ENCODE results near the gene TRIP13. TPM values are rescaled to one million over a fixed set of nuclear protein-coding genes. Genes with fewer than 3 reads are reported as not detected.
"Not testable (repeated sequence)": the region's sequence is repeated elsewhere in the genome, so short reads cannot be mapped to it uniquely, and the experiment has no call there.

TRIP13 gene
- total RNA-seq, 1 experiment from 2014 or later, result 60.2 TPM

- in situ Hi-C loops (cut with HindIII; ENCODE audit: low pct_unique_long_range_greater_than_20kb, low sequenced_read_pairs); DNase-seq (ENCODE audit: low read depth): not testable (repeated sequence)
Observed at GRCh38 chr5:853416-854090, 39.1 kb upstream of the TRIP13 start.

GRCh38 chr5:854217-854616 is 38.5 kb upstream of the TRIP13 start:
- no peak for DNase-seq (ENCODE audit: low read depth)
- in situ Hi-C loops (cut with HindIII; ENCODE audit: low pct_unique_long_range_greater_than_20kb, low sequenced_read_pairs), result no loop called here

- DNase-seq (ENCODE audit: low read depth), result no peak
- in situ Hi-C loops (cut with HindIII; ENCODE audit: low pct_unique_long_range_greater_than_20kb, low sequenced_read_pairs), result no loop called here
Observed at GRCh38 chr5:854966-855743, 37.5 kb upstream of the TRIP13 start.

- no peak for DNase-seq (ENCODE audit: low read depth)
- in situ Hi-C loops (cut with HindIII; ENCODE audit: low pct_unique_long_range_greater_than_20kb, low sequenced_read_pairs), result no loop called here
Observed at GRCh38 chr5:855771-856530, 36.7 kb upstream of the TRIP13 start.

- no peak for DNase-seq (ENCODE audit: low read depth)
- in situ Hi-C loops (cut with HindIII; ENCODE audit: low pct_unique_long_range_greater_than_20kb, low sequenced_read_pairs), result no loop called here
Observed at GRCh38 chr5:856531-857425, 35.9 kb upstream of the TRIP13 start.

GRCh38 chr5:858726-859125 is 34.0 kb upstream of the TRIP13 start:
- DNase-seq (ENCODE audit: low read depth), result no peak
- in situ Hi-C loops (cut with HindIII; ENCODE audit: low pct_unique_long_range_greater_than_20kb, low sequenced_read_pairs), result no loop called here

GRCh38 chr5:859391-859790 is 33.3 kb upstream of the TRIP13 start:
- in situ Hi-C loops (cut with HindIII; ENCODE audit: low pct_unique_long_range_greater_than_20kb, low sequenced_read_pairs), result no loop called here
- no peak for DNase-seq (ENCODE audit: low read depth)

- in situ Hi-C loops (cut with HindIII; ENCODE audit: low pct_unique_long_range_greater_than_20kb, low sequenced_read_pairs), result no loop called here
- no peak for DNase-seq (ENCODE audit: low read depth)
Observed at GRCh38 chr5:859798-860296, 32.8 kb upstream of the TRIP13 start.

- DNase-seq (ENCODE audit: low read depth), result no peak
- in situ Hi-C loops (cut with HindIII; ENCODE audit: low pct_unique_long_range_greater_than_20kb, low sequenced_read_pairs), result no loop called here
Observed at GRCh38 chr5:860506-861150, 32.1 kb upstream of the TRIP13 start.

- in situ Hi-C loops (cut with HindIII; ENCODE audit: low pct_unique_long_range_greater_than_20kb, low sequenced_read_pairs), result no loop called here
- no peak for DNase-seq (ENCODE audit: low read depth)
Observed at GRCh38 chr5:861442-862366, 31.0 kb upstream of the TRIP13 start.

GRCh38 chr5:862367-863243 is 30.1 kb upstream of the TRIP13 start:
- in situ Hi-C loops (cut with HindIII; ENCODE audit: low pct_unique_long_range_greater_than_20kb, low sequenced_read_pairs), result no loop called here
- peak; percentile 77 for DNase-seq (ENCODE audit: low read depth)

- DNase-seq (ENCODE audit: low read depth), result no peak
- in situ Hi-C loops (cut with HindIII; ENCODE audit: low pct_unique_long_range_greater_than_20kb, low sequenced_read_pairs), result no loop called here
Observed at GRCh38 chr5:863244-863805, 29.4 kb upstream of the TRIP13 start.

GRCh38 chr5:864492-865167 is 28.1 kb upstream of the TRIP13 start:
- in situ Hi-C loops (cut with HindIII; ENCODE audit: low pct_unique_long_range_greater_than_20kb, low sequenced_read_pairs), result no loop called here
- no peak for DNase-seq (ENCODE audit: low read depth)

- DNase-seq (ENCODE audit: low read depth), result no peak
- in situ Hi-C loops (cut with HindIII; ENCODE audit: low pct_unique_long_range_greater_than_20kb, low sequenced_read_pairs), result no loop called here
Observed at GRCh38 chr5:865168-865521, 27.5 kb upstream of the TRIP13 start.

GRCh38 chr5:865771-866170 is 26.9 kb upstream of the TRIP13 start:
- in situ Hi-C loops (cut with HindIII; ENCODE audit: low pct_unique_long_range_greater_than_20kb, low sequenced_read_pairs), result no loop called here
- DNase-seq (ENCODE audit: low read depth), result no peak
